Progenitor cell of endocrine pancreas (in vitro differentiated cells): Measurements from ENCODE around the gene ST8SIA5. TPM values are rescaled to one million over a fixed set of nuclear protein-coding genes. Genes with fewer than 3 reads are reported as not detected.

Source experiments
- DNase-seq: peaks from one replicate; pipeline ENCODE4 v3.0.0; 2021; ENCODE audit warnings: low spot score; ENCODE audit not compliant: unreplicated experiment
- H3K27ac Mint-ChIP-seq: 2 replicates; pipeline ENCODE4 v1.8.0; 2021; ENCODE audit warnings: mild to moderate bottlenecking, moderate library complexity, mixed read lengths
- H3K27me3 Mint-ChIP-seq: 2 replicates; pipeline ENCODE4 v1.8.0; 2021; ENCODE audit warnings: mixed read lengths
- H3K36me3 Mint-ChIP-seq: 2 replicates; pipeline ENCODE4 v1.8.0; 2022; ENCODE audit warnings: mixed read lengths; ENCODE audit not compliant: insufficient read depth
- H3K4me1 Mint-ChIP-seq: 2 replicates; pipeline ENCODE4 v1.8.0; 2021; ENCODE audit warnings: low read depth, mixed read lengths
- H3K4me3 Mint-ChIP-seq: 2 replicates; pipeline ENCODE4 v1.8.0; 2021; ENCODE audit warnings: low read depth, mild to moderate bottlenecking, moderate library complexity, mixed read lengths
- H3K9me3 Mint-ChIP-seq: 2 replicates; pipeline ENCODE4 v1.8.0; 2021; ENCODE audit warnings: low read depth, mixed read lengths
- total RNA-seq: library from RNA; stranded (reverse); gene quantifications from 2 replicates; pipeline ENCODE4 v1.2.1, GENCODE V29; 2021
- TF ChIP-seq, protein P1 (sequence below): fragments of 200-600 bp; sonication (generic); IDR thresholded peaks from one replicate; pipeline ENCODE4 v1.5.0; 2021; ENCODE audit warnings: antibody characterized with exemption, mild to moderate bottlenecking; ENCODE audit not compliant: unreplicated experiment

Gene ST8SIA5
- total RNA-seq, 1 donor from 2014 or later = 5.3 TPM

DNA sequence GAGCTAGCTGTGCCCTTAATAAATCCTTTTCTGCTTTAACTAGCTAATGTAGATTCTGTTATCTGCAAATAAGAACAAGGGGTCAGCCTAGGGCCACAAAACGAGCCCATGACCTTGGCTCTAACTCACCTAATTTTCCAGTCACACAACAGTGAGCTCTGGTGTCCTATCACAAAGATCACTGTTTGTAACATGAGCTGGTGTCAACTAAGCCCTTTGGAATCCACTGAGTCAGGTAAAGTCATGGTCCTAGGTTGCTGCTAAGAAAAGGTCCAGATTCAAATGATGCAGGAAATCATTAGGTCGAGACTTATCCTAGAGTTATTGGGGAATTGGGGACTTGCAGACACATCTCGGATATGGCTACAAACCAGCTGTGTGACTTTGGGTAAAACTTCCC, 49.9 kb downstream of the ST8SIA5 start:
- no peaks in the 10 kb centered on the region for H3K9me3 Mint-ChIP-seq
- H3K36me3 Mint-ChIP-seq = no peaks in the 10 kb centered on the region
- no peak overlapping the region for H3K27ac Mint-ChIP-seq
- no peak for DNase-seq
- H3K27me3 Mint-ChIP-seq = no peaks in the 10 kb centered on the region
- no peak overlapping the region for H3K4me3 Mint-ChIP-seq
- TF ChIP-seq, protein P1, sequence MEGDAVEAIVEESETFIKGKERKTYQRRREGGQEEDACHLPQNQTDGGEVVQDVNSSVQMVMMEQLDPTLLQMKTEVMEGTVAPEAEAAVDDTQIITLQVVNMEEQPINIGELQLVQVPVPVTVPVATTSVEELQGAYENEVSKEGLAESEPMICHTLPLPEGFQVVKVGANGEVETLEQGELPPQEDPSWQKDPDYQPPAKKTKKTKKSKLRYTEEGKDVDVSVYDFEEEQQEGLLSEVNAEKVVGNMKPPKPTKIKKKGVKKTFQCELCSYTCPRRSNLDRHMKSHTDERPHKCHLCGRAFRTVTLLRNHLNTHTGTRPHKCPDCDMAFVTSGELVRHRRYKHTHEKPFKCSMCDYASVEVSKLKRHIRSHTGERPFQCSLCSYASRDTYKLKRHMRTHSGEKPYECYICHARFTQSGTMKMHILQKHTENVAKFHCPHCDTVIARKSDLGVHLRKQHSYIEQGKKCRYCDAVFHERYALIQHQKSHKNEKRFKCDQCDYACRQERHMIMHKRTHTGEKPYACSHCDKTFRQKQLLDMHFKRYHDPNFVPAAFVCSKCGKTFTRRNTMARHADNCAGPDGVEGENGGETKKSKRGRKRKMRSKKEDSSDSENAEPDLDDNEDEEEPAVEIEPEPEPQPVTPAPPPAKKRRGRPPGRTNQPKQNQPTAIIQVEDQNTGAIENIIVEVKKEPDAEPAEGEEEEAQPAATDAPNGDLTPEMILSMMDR = no peak
- H3K4me1 Mint-ChIP-seq = peaks cover 10% of the 10 kb centered on the region

DNA sequence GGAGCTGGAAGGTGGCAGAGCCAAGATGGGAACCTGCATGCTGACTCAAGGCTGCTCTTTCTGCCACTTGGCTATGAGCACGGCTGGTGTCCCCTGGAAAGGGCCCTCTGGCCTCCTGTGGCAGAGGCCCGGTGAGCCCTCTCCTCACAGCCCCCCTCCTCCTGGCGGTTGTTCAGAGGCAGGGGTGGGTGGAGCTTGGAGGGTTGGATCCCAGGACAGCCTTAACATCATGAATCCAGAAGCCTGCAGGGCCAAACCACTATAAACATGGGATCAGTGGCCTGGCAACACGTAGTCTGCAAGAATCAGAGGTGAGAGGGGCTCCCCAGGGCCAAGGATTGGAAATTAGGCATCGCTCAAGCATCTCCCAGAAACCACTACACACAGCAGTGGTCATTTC, 51.3 kb downstream of the ST8SIA5 start:
- DNase-seq = no peak
- TF ChIP-seq, protein P1 = no peak
- H3K9me3 Mint-ChIP-seq = no peaks in the 10 kb centered on the region
- H3K27me3 Mint-ChIP-seq = no peaks in the 10 kb centered on the region
- H3K36me3 Mint-ChIP-seq = no peaks in the 10 kb centered on the region
- H3K4me3 Mint-ChIP-seq = no peak overlapping the region
- no peak overlapping the region for H3K27ac Mint-ChIP-seq
- peaks cover 10% of the 10 kb centered on the region for H3K4me1 Mint-ChIP-seq

DNA sequence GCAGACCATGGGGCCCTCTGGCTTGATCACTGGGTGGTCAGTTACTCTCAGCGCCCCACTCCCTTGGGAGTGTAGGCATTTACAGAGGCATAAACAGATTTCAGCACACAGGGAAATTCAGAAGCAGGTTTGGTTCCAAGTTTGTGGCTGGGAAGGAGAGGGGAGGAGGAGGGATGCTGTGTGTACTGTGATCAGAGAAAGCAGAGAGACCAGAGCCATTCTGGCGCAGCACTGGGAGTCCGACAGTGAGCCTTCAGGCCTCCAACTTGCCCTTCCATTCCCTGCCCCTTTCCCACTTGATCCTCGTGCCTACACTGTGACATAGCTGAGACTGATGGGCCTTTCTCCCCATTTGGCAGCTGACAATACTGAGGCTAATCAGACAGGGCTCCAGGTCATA, 52.0 kb downstream of the ST8SIA5 start:
- TF ChIP-seq, protein P1 = no peak
- no peak overlapping the region for H3K27ac Mint-ChIP-seq
- H3K4me3 Mint-ChIP-seq = no peak overlapping the region
- H3K27me3 Mint-ChIP-seq = no peaks in the 10 kb centered on the region
- DNase-seq = no peak
- H3K36me3 Mint-ChIP-seq = no peaks in the 10 kb centered on the region
- H3K9me3 Mint-ChIP-seq = no peaks in the 10 kb centered on the region
- H3K4me1 Mint-ChIP-seq = peaks cover 10% of the 10 kb centered on the region

DNA sequence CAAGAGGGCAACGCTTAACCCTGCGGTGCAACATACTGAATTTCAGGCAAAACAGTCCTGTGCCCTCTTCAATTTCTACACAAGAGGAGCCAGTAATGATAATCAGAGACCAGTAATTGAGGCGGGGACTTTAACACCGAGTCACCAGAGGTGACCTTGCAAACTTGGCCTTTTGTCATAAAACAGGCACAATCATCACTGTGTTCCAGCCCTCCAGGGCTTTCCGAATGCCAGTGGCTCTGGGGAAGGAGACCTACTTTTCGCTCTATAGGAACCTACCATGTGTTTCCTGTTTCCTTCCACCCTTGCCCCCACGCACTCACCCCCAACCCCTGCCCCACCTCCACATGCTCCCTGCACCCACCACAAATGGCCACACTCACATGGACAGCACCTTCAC, 52.7 kb downstream of the ST8SIA5 start:
- H3K9me3 Mint-ChIP-seq = no peaks in the 10 kb centered on the region
- TF ChIP-seq, protein P1 = no peak
- no peak for DNase-seq
- H3K4me1 Mint-ChIP-seq = peaks cover 10% of the 10 kb centered on the region
- H3K4me3 Mint-ChIP-seq = no peak overlapping the region
- no peaks in the 10 kb centered on the region for H3K36me3 Mint-ChIP-seq
- no peak overlapping the region for H3K27ac Mint-ChIP-seq
- no peaks in the 10 kb centered on the region for H3K27me3 Mint-ChIP-seq

DNA sequence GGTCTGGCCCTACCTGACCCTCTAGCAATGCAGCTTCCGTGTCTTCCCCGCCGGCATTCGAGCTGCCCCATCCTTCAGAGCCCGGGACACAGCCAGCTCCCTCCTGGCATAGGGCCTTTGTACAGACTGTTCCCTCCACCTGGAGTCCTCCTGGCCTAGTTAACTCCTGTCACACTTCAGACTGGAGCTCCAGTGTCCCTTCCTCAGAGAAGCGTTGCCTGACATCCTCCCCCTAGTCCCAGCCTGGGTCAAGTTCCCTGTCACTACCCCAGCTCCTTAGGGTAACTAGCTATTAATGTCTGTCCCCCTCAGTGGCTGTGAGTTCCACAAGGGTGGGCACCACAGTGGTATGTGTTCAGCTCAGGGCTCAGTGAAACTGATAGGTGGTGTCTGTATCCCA, 54.4 kb downstream of the ST8SIA5 start:
- Mint-ChIP-seq H3K4me1 (peaks cover 10% of the 10 kb centered on the region), H3K4me3 (no peak overlapping the region), H3K9me3 (peaks cover 8% of the 10 kb centered on the region), H3K27ac (no peak overlapping the region), H3K27me3 (no peaks in the 10 kb centered on the region), H3K36me3 (no peaks in the 10 kb centered on the region)
- no peak for DNase-seq
- TF ChIP-seq, protein P1 = no peak
